Renal pelvis (tissue), 4 donors: ENCODE data around the gene CYTH4. TPM values are rescaled to one million over a fixed set of nuclear protein-coding genes. Genes with fewer than 3 reads are reported as not detected.

Source experiments
- DNase-seq: peaks from one replicate; pipeline ENCODE4 v3.0.0-alpha.2; 2013
- polyA plus RNA-seq, 3 donors: library from polyadenylated mRNA; unstranded; fragments of 120-200 nt; gene quantifications; one replicate each; pipeline ENCODE4 v1.2.1, GENCODE V29; 2013; ENCODE audit not compliant: insufficient read length in 3 of 3

The CYTH4 gene
- polyA plus RNA-seq, 3 donors, result 3.6 to 4.7 (median 4.5) TPM

GRCh38 chr22:37267661-37268413, 14.5 kb upstream of the CYTH4 start:
- no peak for DNase-seq

GRCh38 chr22:37269936-37270678, 12.2 kb upstream of the CYTH4 start:
- DNase-seq, result no peak

GRCh38 chr22:37270928-37271650, 11.2 kb upstream of the CYTH4 start:
- no peak for DNase-seq

- DNase-seq, result no peak
These were observed 9.0 kb upstream of the CYTH4 start for GRCh38 chr22:37273126-37273845.

GRCh38 chr22:37273846-37274225, 8.5 kb upstream of the CYTH4 start:
- DNase-seq, result no peak

GRCh38 chr22:37274380-37274862, 7.9 kb upstream of the CYTH4 start:
- no peak for DNase-seq

GRCh38 chr22:37275134-37275533, 7.2 kb upstream of the CYTH4 start:
- no peak for DNase-seq

- DNase-seq, result no peak
These were observed 6.7 kb upstream of the CYTH4 start for GRCh38 chr22:37275622-37276021.

GRCh38 chr22:37276776-37277175, 5.5 kb upstream of the CYTH4 start:
- DNase-seq, result no peak

- DNase-seq, result no peak
These were observed 4.9 kb upstream of the CYTH4 start for GRCh38 chr22:37277384-37277783.

GRCh38 chr22:37278261-37278660, 4.0 kb upstream of the CYTH4 start:
- DNase-seq, result no peak

- no peak for DNase-seq
These were observed 2.8 kb upstream of the CYTH4 start for GRCh38 chr22:37279331-37280181.

GRCh38 chr22:37280718-37281117, 1.6 kb upstream of the CYTH4 start:
- no peak for DNase-seq

GRCh38 chr22:37281195-37281594, 1.1 kb upstream of the CYTH4 start:
- DNase-seq, result no peak

GRCh38 chr22:37281646-37282384, 493 bp upstream of the CYTH4 start:
- no peak for DNase-seq

GRCh38 chr22:37283393-37283937, 1.2 kb downstream of the CYTH4 start:
- DNase-seq, result no peak

GRCh38 chr22:37284126-37284804, 2.0 kb downstream of the CYTH4 start:
- no peak for DNase-seq

GRCh38 chr22:37284805-37285355, 2.6 kb downstream of the CYTH4 start:
- no peak for DNase-seq

GRCh38 chr22:37285937-37286336, 3.6 kb downstream of the CYTH4 start:
- DNase-seq, result no peak
